KMS-11 (cell line): ENCODE data around the gene ENPP7.

Experiments used
- H2AFZ ChIP-seq: fragments of 200-600 bp; sonication (generic); 2 replicates; pipeline ENCODE4 v1.6.1; 2016; ENCODE audit warnings: antibody characterized with exemption, mixed run types, low read depth
- H3K27ac ChIP-seq: fragments of 200-600 bp; sonication (generic); 2 replicates; pipeline ENCODE4 v1.6.1; 2016; ENCODE audit warnings: mild to moderate bottlenecking, mixed run types
- H3K27me3 ChIP-seq: fragments of 200-600 bp; sonication (generic); 2 replicates; pipeline ENCODE4 v1.6.1; 2017; ENCODE audit warnings: mild to moderate bottlenecking, low read depth, mixed run types, moderate library complexity; ENCODE audit not compliant: insufficient read depth
- H3K36me3 ChIP-seq: fragments of 200-600 bp; sonication (generic); 2 replicates; pipeline ENCODE4 v1.6.1; 2017; ENCODE audit warnings: mild to moderate bottlenecking, mixed run types; ENCODE audit not compliant: insufficient read depth
- H3K4me1 ChIP-seq: fragments of 200-600 bp; sonication (generic); 2 replicates; pipeline ENCODE4 v1.6.1; 2016; ENCODE audit warnings: mild to moderate bottlenecking, low read depth, mixed run types; ENCODE audit not compliant: poor library complexity, severe bottlenecking
- H3K4me2 ChIP-seq: fragments of 200-600 bp; sonication (generic); 2 replicates; pipeline ENCODE4 v1.7.0; 2016; ENCODE audit warnings: mild to moderate bottlenecking, mixed run types
- H3K4me3 ChIP-seq: fragments of 200-600 bp; sonication (generic); IDR thresholded peaks from 2 replicates; pipeline ENCODE4 v1.6.1; 2017; ENCODE audit warnings: low read depth, low read length, mixed read lengths; ENCODE audit not compliant: insufficient read depth
- H3K79me2 ChIP-seq: fragments of 200-600 bp; sonication (generic); 2 replicates; pipeline ENCODE4 v1.6.1; 2016; ENCODE audit warnings: low read depth, mixed run types; ENCODE audit not compliant: insufficient read depth
- H3K9ac ChIP-seq: fragments of 200-600 bp; sonication (generic); 2 replicates; pipeline ENCODE4 v1.6.1; 2016; ENCODE audit warnings: mild to moderate bottlenecking, mixed run types
- H4K20me1 ChIP-seq: fragments of 200-600 bp; sonication (generic); 2 replicates; pipeline ENCODE4 v1.6.1; 2016; ENCODE audit warnings: mild to moderate bottlenecking, mixed run types; ENCODE audit not compliant: insufficient read depth
- CTCF ChIP-seq: fragments of 200-600 bp; sonication (generic); conservative IDR thresholded peaks from 2 replicates; pipeline ENCODE4 v1.6.1; 2017; ENCODE audit warnings: low read depth, mild to moderate bottlenecking, antibody characterized with exemption, low read length, moderate library complexity, mixed read lengths

The ENPP7 gene

GRCh38 chr17:79748295-79749099, 17.8 kb downstream of the ENPP7 start:
- H2AFZ ChIP-seq: no peak overlapping the region
- no peak overlapping the region for H3K4me2 ChIP-seq
- H3K4me3 ChIP-seq: no peak overlapping the region

GRCh38 chr17:79749156-79749815, 18.5 kb downstream of the ENPP7 start:
- Histone ChIP-seq H3K79me2 (no peaks in the 10 kb centered on the region), H2AFZ (no peak overlapping the region), H3K27me3 (peaks cover 69% of the 10 kb centered on the region), H3K4me3 (no peak overlapping the region), H3K4me1 (peaks cover 16% of the 10 kb centered on the region), H4K20me1 (no peaks in the 10 kb centered on the region), H3K9ac (no peak overlapping the region), H3K36me3 (no peaks in the 10 kb centered on the region), H3K4me2 (no peak overlapping the region), H3K27ac (no peak overlapping the region)
- no peak for TF ChIP-seq CTCF

More at GRCh38 chr17:79748295-79749099, 17.8 kb downstream of the ENPP7 start:
- Histone ChIP-seq H3K9ac (no peak overlapping the region), H4K20me1 (no peaks in the 10 kb centered on the region), H3K4me1 (peaks cover 16% of the 10 kb centered on the region), H3K36me3 (no peaks in the 10 kb centered on the region), H3K79me2 (no peaks in the 10 kb centered on the region), H3K27me3 (peaks cover 61% of the 10 kb centered on the region), H3K27ac (no peak overlapping the region)
- no peak for TF ChIP-seq CTCF

- H3K36me3 ChIP-seq: no peaks in the 10 kb centered on the region
- no peaks in the 10 kb centered on the region for H3K79me2 ChIP-seq
- no peak overlapping the region for H3K4me3 ChIP-seq
- H3K9ac ChIP-seq: no peak overlapping the region
- no peak for TF ChIP-seq CTCF
- H4K20me1 ChIP-seq: no peaks in the 10 kb centered on the region
- no peak overlapping the region for H2AFZ ChIP-seq
- H3K27ac ChIP-seq: no peak overlapping the region
- peaks cover 16% of the 10 kb centered on the region for H3K4me1 ChIP-seq
- H3K4me2 ChIP-seq: no peak overlapping the region
- H3K27me3 ChIP-seq: peaks cover 71% of the 10 kb centered on the region
Measured at GRCh38 chr17:79749958-79750357, 19.2 kb downstream of the ENPP7 start.

GRCh38 chr17:79750650-79751545, 20.2 kb downstream of the ENPP7 start:
- H3K27me3 ChIP-seq: peaks cover 75% of the 10 kb centered on the region
- TF ChIP-seq CTCF: no peak
- H3K9ac ChIP-seq: no peak overlapping the region
- H3K4me1 ChIP-seq: peaks cover 11% of the 10 kb centered on the region
- H3K4me3 ChIP-seq: no peak overlapping the region
- H4K20me1 ChIP-seq: no peaks in the 10 kb centered on the region
- H3K36me3 ChIP-seq: no peaks in the 10 kb centered on the region
- no peak overlapping the region for H3K4me2 ChIP-seq
- H3K27ac ChIP-seq: no peak overlapping the region
- no peaks in the 10 kb centered on the region for H3K79me2 ChIP-seq
- H2AFZ ChIP-seq: no peak overlapping the region
